Activated T-helper 1 cell treated with anti-CD3 and anti-CD28 coated beads, Interleukin-2, amount 50 U/mL, for 16 hours (primary cell): ENCODE measurements around the gene PATE3.

ENCODE experiments used
- DNase-seq, 2 donors: peaks; one replicate each; pipeline ENCODE4 v3.0.0-alpha.2; 2020; ENCODE audit warnings: low read depth in 1 of 2, low spot score in 1 of 2

PATE3 gene, protein sequence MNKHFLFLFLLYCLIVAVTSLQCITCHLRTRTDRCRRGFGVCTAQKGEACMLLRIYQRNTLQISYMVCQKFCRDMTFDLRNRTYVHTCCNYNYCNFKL

DNA sequence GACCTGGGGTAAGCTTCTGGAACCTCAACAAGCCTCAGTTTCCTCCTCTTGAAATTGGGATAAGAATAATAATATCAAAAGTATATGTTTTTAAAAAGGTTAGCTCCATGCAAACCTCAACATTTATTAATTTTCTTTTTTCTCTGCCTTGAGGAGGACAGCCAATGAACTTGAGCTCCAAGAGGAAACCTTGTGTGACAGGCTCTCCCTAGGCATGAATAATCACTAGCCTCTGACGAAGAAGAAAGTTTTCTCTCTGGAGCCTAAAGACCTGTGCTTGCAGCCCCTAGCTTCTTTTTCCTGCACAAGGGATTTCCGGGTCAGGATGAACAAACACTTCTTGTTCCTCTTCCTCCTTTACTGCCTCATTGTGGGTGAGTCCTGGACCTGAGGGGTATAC, at the start of gene PATE3:
TSS of gene PATE3 (plus strand) at position 301 of the 400 bp plus-strand sequence. CDS start at position 326, 25 bp downstream.
- DNase-seq = no peak

DNA sequence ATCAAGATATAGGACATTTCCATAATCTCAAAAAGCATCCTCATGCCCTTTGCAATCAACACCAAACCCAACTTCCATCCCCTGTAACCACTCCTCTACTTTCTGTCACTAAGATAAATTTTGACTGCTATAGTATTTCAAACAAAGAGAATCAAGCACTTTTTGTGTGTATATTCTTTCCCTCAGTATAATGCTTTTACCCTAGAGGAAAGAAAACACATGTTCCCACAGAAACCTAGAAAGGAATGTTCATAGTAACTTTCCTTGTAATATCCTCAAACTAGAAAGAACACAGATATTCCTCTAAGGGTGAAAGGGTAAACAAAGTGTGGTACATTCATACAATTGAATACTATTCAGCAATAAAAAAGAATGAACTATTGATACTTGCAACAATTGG, 47.3 kb upstream of the PATE3 start:
- no peak for DNase-seq

DNA sequence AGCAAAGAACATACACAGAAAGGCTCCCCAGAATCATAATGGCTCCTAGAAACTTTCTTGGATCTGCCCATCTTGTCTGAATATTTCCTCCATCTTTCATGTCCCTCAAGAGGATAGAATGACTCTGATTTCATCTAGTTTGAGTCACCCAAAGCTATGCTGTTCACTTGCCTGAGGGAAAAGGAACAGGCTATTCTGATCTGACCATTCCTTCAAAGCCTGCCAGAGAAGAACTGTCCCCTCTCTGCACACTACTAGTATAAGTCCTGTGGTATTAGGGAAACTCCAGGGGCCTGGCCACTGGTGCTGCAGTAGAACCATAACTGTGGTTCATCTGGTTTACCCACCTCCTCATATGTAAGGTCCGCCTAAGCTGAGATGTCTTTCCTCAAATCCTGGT, 44.2 kb upstream of the PATE3 start:
- DNase-seq = no peak

GRCh38 chr11:125745979-125746378, 41.9 kb upstream of the PATE3 start, which contains the start of gene PATE1:
Gene PATE1 (plus strand): TSS chr11:125746279. CDS start chr11:125746305, 26 bp downstream.
- no peak for DNase-seq

DNA sequence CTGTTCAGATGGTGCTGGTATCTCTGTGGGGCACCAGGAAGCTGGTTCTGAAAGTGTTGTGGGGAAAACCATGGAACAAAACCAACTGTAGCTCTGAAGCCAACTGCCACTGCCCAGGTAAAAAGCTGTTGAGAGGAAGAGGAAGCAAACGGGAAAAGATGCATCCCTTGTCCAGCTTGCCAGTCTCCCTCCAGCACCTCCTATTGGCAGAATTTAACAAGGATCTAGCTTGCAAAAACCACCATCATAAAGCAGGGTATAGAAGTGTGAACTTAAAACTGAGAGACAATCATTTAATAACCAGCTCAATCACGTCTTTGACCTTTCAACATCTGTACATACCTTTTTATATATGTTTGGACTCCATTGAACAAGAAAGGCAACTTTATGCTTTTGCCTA, 37.3 kb upstream of the PATE3 start:
- no peak for DNase-seq

DNA sequence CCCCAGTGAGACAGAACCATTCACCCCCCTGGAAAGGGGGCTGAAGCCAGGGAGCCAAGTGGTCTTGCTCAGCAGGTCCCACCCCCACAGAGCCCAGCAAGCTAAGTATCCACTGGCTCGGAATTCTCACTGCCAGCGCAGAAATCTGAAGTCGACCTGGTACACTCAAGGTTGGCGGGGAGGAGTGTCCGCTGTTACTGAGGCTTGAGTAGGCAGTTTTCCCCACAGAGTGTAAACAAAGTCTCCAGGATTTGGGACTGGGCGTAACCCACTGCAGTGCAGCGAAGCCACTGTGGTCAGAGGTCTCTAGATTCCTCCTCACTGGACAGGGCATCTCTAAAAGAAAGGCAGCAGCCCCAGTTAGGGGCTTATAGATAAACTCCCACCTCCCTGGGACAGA, 31.9 kb upstream of the PATE3 start:
- DNase-seq = no peak

- no peak for DNase-seq
Measured at GRCh38 chr11:125762445-125762844, 25.5 kb upstream of the PATE3 start.

GRCh38 chr11:125763483-125763882, 24.4 kb upstream of the PATE3 start:
- no peak for DNase-seq

- DNase-seq = no peak
Measured at GRCh38 chr11:125766251-125766650, 21.7 kb upstream of the PATE3 start.

GRCh38 chr11:125768336-125769046, 19.4 kb upstream of the PATE3 start:
- no peak for DNase-seq

DNA sequence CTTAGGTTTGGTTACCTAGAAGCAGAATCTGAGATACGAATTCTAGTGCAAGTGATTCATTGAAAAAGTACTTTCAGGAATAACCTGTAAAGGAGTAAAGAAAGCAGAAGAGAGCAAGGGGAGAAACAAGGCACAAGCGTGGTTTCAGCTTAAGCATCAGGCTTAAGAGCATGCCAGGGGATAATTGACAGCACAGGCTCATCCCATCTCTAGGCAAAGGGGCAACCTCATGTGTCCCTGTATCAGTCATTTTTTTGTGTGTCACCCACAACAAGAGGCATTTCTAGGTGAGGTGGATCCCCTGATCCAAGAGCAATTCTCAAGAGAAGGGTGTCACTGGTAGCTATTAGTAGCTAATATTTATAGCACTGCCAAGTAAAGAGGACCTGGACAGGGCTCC, 17.3 kb upstream of the PATE3 start:
- DNase-seq = no peak

DNA sequence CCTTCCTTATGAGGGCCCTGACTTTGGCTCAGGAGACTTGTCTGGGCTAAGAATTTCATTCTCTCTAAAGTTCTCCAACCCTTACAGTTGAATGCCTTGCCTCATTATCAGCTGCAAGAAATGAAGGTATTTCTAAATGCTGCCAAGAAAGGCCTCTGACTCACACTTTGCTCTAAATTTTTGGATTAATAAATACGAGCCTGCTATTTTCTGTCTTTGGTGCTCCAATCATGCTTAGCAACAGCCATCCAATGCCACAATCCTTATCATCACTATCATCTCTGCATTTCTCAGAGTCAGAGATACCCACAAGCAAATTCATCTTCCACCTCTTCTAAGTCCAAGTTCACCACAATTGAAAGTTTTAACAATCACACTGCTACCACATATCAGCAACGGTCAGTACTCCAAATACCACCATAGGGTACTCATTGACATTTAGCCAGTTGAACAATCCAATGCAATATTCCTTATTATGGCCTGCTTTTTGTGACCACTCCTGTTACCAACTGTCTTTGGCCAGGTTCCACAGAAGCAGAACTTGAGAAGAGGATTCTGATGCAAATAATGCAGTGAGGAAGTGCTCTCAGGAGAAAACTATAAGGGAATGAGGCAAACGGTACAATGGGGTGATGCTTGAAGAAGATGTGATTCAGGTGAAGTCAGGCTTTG, 15.0 kb upstream of the PATE3 start:
- no peak for DNase-seq

GRCh38 chr11:125773516-125773915, 14.4 kb upstream of the PATE3 start:
- DNase-seq = no peak

- no peak for DNase-seq
Measured at GRCh38 chr11:125777309-125777708, 10.6 kb upstream of the PATE3 start.

- DNase-seq = no peak
Measured at GRCh38 chr11:125778728-125779127, 9.2 kb upstream of the PATE3 start, which contains the start of gene PATE2. Gene PATE2 (minus strand): TSS chr11:125778828. CDS start chr11:125778773, 55 bp downstream.

DNA sequence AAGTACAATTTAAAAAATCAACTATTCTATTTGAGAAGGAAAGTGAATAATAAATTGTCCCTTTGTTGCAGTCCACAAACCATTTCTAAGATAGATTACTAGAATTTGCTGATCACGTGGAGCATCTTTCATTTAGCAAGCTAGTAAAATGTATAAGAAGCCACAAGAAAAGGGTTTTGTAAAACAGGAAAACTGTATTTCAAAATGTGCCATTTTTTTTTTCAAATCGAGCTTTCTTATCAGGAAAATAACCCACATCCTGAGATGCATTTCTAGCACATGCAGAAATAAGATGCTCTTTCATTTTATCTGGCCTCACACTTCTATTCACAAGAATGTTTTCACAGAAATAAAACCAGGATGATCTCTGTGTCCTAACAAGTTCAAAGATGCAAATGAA, 3.2 kb upstream of the PATE3 start:
- no peak for DNase-seq

DNA sequence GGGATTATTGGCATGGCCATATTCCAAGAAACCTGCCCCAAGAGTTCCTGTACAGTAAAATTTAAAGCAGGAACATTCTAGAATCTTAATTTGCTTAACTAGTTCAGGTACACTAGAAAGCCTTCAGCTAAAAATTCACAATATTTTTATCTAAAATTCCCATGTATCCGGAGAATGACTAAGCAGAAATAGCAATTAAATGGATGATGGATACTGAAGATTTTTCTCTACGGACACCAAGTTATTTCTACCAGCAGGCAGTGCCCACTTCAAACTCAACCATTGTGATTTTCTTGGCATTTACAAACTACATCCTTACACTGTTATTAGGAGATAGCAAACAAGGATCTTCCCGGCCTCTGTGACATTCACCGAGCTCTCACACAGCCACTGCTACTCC, 2.9 kb downstream of the PATE3 start:
- DNase-seq = no peak

DNA sequence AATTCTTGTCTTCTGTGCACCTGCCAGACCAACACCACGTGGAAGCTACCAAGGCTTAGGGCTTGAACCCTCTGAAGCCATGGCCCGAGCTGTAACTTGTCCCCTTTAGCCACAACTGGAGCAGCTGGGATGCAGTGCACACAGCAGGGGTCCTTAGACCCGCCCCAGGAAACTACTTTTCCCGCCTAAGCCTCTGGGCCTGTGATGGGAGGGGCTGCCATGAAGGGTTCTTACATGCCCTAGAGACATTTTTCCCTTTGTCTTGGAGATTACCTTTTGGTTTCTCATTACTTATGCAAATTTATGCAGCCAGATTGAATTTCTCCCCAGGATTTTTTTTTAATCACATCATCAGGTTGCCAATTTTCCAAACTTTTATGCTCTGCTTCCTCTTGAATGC, 9.7 kb downstream of the PATE3 start:
- no peak for DNase-seq

- no peak for DNase-seq
Measured at GRCh38 chr11:125799808-125800207, 11.9 kb downstream of the PATE3 start.

- DNase-seq = no peak
Measured at GRCh38 chr11:125802387-125802786, 14.5 kb downstream of the PATE3 start.

DNA sequence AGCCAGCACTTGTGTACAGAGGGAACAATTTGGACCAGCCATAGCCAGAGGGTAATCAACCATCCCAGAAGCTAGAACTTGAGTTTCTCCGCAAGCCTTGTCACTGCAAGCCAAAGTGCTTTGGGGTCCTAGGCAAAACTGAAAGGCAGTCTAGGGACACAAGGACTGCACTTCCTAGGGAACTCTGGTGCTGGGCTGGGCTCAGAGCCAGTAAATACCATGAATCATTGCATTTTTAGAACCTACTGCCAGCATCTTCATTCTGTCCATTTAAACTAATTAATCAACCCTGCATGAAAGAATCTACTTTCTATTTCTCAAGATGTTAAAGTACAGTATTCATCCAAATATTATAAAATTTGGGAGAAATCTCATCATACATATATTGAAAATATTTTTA, 20.0 kb downstream of the PATE3 start:
- DNase-seq = no peak

- no peak for DNase-seq
Measured at GRCh38 chr11:125833016-125833415, 45.1 kb downstream of the PATE3 start, which contains the start of gene PATE4. Gene PATE4 (plus strand): TSS chr11:125833316. CDS start chr11:125833360, 44 bp downstream.
